CD14-positive monocyte (primary cell): ENCODE data around the gene GPATCH2. TPM values are rescaled to one million over a fixed set of nuclear protein-coding genes. Genes with fewer than 3 reads are reported as not detected.

Experiments
- DNase-seq, 3 donors: peaks; one replicate each; pipeline ENCODE4 v3.0.0-alpha.2; 2011 to 2022
- H2AFZ ChIP-seq: 2 replicates; pipeline ENCODE4 v1.6.0; 2012; ENCODE audit warnings: mild to moderate bottlenecking, low read depth, low read length, inconsistent platforms; ENCODE audit not compliant: insufficient read depth, poor library complexity, severe bottlenecking
- H3K27ac ChIP-seq, 2 donors: 1 replicate in 1 of 2; 2 replicates in 1 of 2; pipeline ENCODE4 v1.5.1; 2012 to 2013; ENCODE audit warnings: low read length in 2 of 2, control low read depth in 1 of 2, inconsistent platforms in 1 of 2, low read depth in 1 of 2, mild to moderate bottlenecking in 1 of 2
- H3K27me3 ChIP-seq, 2 donors: one replicate each; pipeline versions ENCODE4 v1.6.0 to v1.6.1; 2011 to 2013; ENCODE audit warnings: low read length in 2 of 2; ENCODE audit not compliant: control insufficient read depth in 2 of 2, insufficient read depth in 2 of 2
- H3K36me3 ChIP-seq, 2 donors: replicated peaks in 1 of 2; 1 replicate in 1 of 2; 2 replicates in 1 of 2; pipeline versions ENCODE4 v1.5.1 to v1.6.1; 2012 to 2013; ENCODE audit warnings: low read length in 2 of 2, control low read depth in 1 of 2, inconsistent platforms in 1 of 2, mild to moderate bottlenecking in 1 of 2; ENCODE audit not compliant: insufficient read depth in 2 of 2, control insufficient read depth in 1 of 2
- H3K4me1 ChIP-seq, 2 donors: 1 replicate in 1 of 2; 2 replicates in 1 of 2; pipeline versions ENCODE4 v1.5.1 to v1.6.1; 2012 to 2013; ENCODE audit warnings: low read length in 2 of 2, control low read depth in 1 of 2, inconsistent platforms in 1 of 2, mild to moderate bottlenecking in 1 of 2, moderate library complexity in 1 of 2; ENCODE audit not compliant: insufficient read depth in 2 of 2, control insufficient read depth in 1 of 2
- H3K4me2 ChIP-seq: replicated peaks from 2 replicates; pipeline ENCODE3; 2012; ENCODE audit warnings: low read length, moderate library complexity, mild to moderate bottlenecking; ENCODE audit not compliant: poor library complexity, severe bottlenecking; ENCODE audit errors: extremely low read depth
- H3K4me3 ChIP-seq, 3 experiments: fragments of 200-600 bp in 1 of 3; sonication (generic) in 1 of 3; replicated peaks in 1 of 3; 1 replicate in 2 of 3; 2 replicates in 1 of 3; pipeline ENCODE4 v1.5.1; 2011 to 2013; ENCODE audit warnings: low read length in 3 of 3, mild to moderate bottlenecking in 3 of 3, control low read depth in 2 of 3, low read depth in 2 of 3, inconsistent platforms in 1 of 3, moderate library complexity in 1 of 3
- H3K79me2 ChIP-seq: 2 replicates; pipeline ENCODE4 v1.6.0; 2012; ENCODE audit warnings: mild to moderate bottlenecking, control low read depth, inconsistent platforms, low read length, moderate library complexity; ENCODE audit not compliant: insufficient read depth
- H3K9ac ChIP-seq: 2 replicates; pipeline ENCODE4 v1.6.0; 2017; ENCODE audit warnings: low read length, mild to moderate bottlenecking; ENCODE audit not compliant: insufficient read depth, poor library complexity, severe bottlenecking
- H3K9me3 ChIP-seq, 2 donors: replicated peaks in 1 of 2; 1 replicate in 1 of 2; 2 replicates in 1 of 2; pipeline versions ENCODE4 v1.5.1 to v1.6.1; 2012 to 2013; ENCODE audit warnings: low read length in 2 of 2, control low read depth in 1 of 2; ENCODE audit not compliant: control insufficient read depth in 1 of 2, insufficient read depth in 1 of 2
- H4K20me1 ChIP-seq: 2 replicates; pipeline ENCODE4 v1.6.0; 2012; ENCODE audit warnings: mild to moderate bottlenecking, low read length, control low read depth, moderate library complexity; ENCODE audit not compliant: insufficient read depth
- H3K27ac Mint-ChIP-seq, 7 donors: one replicate each; pipeline ENCODE4 v1.8.0; 2020; ENCODE audit warnings: mild to moderate bottlenecking in 7 of 7, mixed read lengths in 7 of 7, moderate library complexity in 6 of 7, inconsistent platforms in 2 of 7
- H3K27me3 Mint-ChIP-seq, 3 donors: one replicate each; pipeline ENCODE4 v1.8.0; 2021 to 2022; ENCODE audit warnings: low read depth in 3 of 3, mild to moderate bottlenecking in 3 of 3, mixed read lengths in 3 of 3, moderate library complexity in 3 of 3, inconsistent platforms in 1 of 3
- H3K36me3 Mint-ChIP-seq, 2 donors: one replicate each; pipeline ENCODE4 v1.8.0; 2020; ENCODE audit warnings: mixed read lengths in 2 of 2, inconsistent platforms in 1 of 2, mild to moderate bottlenecking in 1 of 2
- H3K4me1 Mint-ChIP-seq: one replicate; pipeline ENCODE4 v1.8.0; 2020; ENCODE audit warnings: mild to moderate bottlenecking, mixed read lengths
- H3K4me3 Mint-ChIP-seq, 2 donors: one replicate each; pipeline ENCODE4 v1.8.0; 2020; ENCODE audit warnings: mild to moderate bottlenecking in 2 of 2, mixed read lengths in 2 of 2, moderate library complexity in 1 of 2
- H3K9me3 Mint-ChIP-seq, 7 donors: one replicate each; pipeline ENCODE4 v1.8.0; 2020 to 2022; ENCODE audit warnings: mixed read lengths in 7 of 7, mild to moderate bottlenecking in 6 of 7, moderate library complexity in 6 of 7, inconsistent platforms in 2 of 7
- CTCF ChIP-seq: fragments of 200-600 bp; IDR thresholded peaks from one replicate; pipeline ENCODE4 v1.8.0; 2022; ENCODE audit warnings: antibody characterized with exemption, mild to moderate bottlenecking
- WGBS: methylation state at CpG from one replicate; pipeline ENCODE4 v1.1.5; 2013; ENCODE audit warnings: missing lambda C conversion rate; ENCODE audit not compliant: insufficient coverage; 5-methylcytosine and 5-hydroxymethylcytosine counted together
- intact Hi-C, 2 donors: fragments of 100-400 bp; cut with micrococcal nuclease; formaldehyde crosslinking; loops; one replicate each; pipeline versions ENCODE4 v1.15.0 to v1.15.1; 2023
- polyA plus RNA-seq, 3 donors: library from polyadenylated mRNA; depleted of rRNA in 1 of 3; unstranded in 2 of 3; stranded (reverse) in 1 of 3; fragments of 300-500 nt in 2 of 3; fragments of >200 nt in 1 of 3; fragmentation: Illumina TruSeq in 2 of 3; gene quantifications; 1 replicate in 2 of 3; 2 replicates in 1 of 3; pipeline ENCODE4 v1.2.3, GENCODE V29; 2012 to 2021

GPATCH2 gene
- polyA plus RNA-seq, 3 donors, result 1.8 to 3.4 (median 1.9) TPM

GRCh38 chr1:217563179-217563578 is 67.7 kb downstream of the GPATCH2 start:
- Histone ChIP-seq H3K27ac (no peak overlapping the region), H3K36me3 (no peaks in the 10 kb centered on the region), H3K9me3 (no peaks in the 10 kb centered on the region), H3K4me2 (no peak overlapping the region), H3K9ac (no peak overlapping the region), H3K4me3 (no peak overlapping the region), H4K20me1 (no peaks in the 10 kb centered on the region), H3K4me1 (no peaks in the 10 kb centered on the region), H3K27me3 (no peaks in the 10 kb centered on the region), H3K79me2 (no peaks in the 10 kb centered on the region), H2AFZ (no peak overlapping the region)
- H3K9me3 Mint-ChIP-seq, result peaks cover 0 to 6% (median 2%) of the 10 kb centered on the region in 7 donors
- no peak overlapping the region for H3K27ac Mint-ChIP-seq
- intact Hi-C loops, result no loop called here
- H3K4me1 Mint-ChIP-seq, result no peaks in the 10 kb centered on the region
- H3K27me3 Mint-ChIP-seq, result peaks cover 0 to 2% (median 0%) of the 10 kb centered on the region in 3 donors
- no peak for TF ChIP-seq CTCF
- H3K4me3 Mint-ChIP-seq, result no peak overlapping the region
- no peak for DNase-seq
- H3K36me3 Mint-ChIP-seq, result peaks cover 0 to 2% of the 10 kb centered on the region in 2 donors

DNA sequence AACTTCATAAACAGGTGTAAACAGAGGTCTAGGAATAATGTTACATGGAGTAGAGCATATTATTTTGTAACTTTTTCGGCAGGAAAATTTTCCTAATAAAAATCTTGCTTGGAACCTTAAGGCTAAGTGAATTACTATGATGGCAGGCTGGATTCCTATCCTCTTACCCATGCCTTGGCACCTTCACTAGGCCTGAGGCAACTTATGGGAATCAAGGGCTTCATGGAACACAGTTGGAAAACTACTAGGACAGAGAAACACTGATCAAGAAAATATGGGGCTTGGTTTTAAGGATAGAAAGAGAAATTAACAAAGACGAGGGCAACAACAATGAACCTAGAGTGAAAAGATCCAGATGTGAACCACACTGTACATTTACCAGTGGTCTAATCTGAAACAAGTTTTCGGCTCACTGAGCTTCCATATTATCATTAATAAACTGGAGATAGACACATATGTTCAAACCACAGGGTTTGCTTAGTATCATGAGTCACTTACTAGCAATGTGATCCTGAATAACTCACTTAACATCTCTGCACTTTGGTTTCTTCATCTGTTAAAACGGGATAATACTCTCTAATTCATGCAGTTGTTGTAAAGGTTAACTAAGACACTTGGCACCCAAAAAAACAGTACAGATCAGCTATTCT is 68.5 kb downstream of the GPATCH2 start:
- WGBS, result 80% methylated on average over 1 of the region's 4 CpGs
- intact Hi-C loops, result no loop called here
- Histone ChIP-seq H3K4me3 (no peak overlapping the region), H3K4me2 (no peak overlapping the region), H3K36me3 (no peaks in the 10 kb centered on the region), H3K4me1 (no peaks in the 10 kb centered on the region), H4K20me1 (no peaks in the 10 kb centered on the region), H3K9ac (no peak overlapping the region), H3K27me3 (no peaks in the 10 kb centered on the region), H2AFZ (no peak overlapping the region), H3K27ac (no peak overlapping the region), H3K9me3 (no peaks in the 10 kb centered on the region), H3K79me2 (no peaks in the 10 kb centered on the region)
- H3K4me1 Mint-ChIP-seq, result no peaks in the 10 kb centered on the region
- H3K36me3 Mint-ChIP-seq, result peaks cover 0 to 2% of the 10 kb centered on the region in 2 donors
- H3K27ac Mint-ChIP-seq, result no peak overlapping the region
- peaks cover 0 to 6% (median 2%) of the 10 kb centered on the region in 7 donors for H3K9me3 Mint-ChIP-seq
- H3K27me3 Mint-ChIP-seq, result peaks cover 0 to 2% (median 0%) of the 10 kb centered on the region in 3 donors
- no peak for TF ChIP-seq CTCF
- no peak for DNase-seq
- H3K4me3 Mint-ChIP-seq, result no peak overlapping the region
